ENCODE results near the gene CNIH4.

The CNIH4 gene

DNA sequence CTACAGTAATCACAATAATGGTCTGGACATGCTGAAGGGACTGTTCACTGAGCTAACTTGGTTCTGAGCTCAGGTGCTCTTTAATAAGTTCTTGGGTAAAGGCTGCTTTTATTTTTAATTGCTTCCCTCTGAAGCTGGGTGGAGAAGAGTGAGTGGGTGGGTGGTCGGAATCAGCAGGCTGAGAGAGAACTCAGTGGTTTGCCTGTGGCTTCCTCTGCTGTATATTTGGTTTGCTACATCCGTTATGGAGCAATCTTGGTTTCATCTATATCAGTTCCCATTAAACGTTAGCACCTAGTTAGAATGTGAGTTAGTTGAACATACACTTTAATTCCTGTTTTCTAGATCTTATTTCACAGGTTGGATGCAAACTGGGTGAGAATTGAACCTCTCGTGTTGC is 23.3 kb downstream of the CNIH4 start:
- H3K4me3 ChIP-seq (ENCODE audit: low read length): no peak overlapping the region
- H3K9me2 ChIP-seq (replicated peaks; ENCODE audit: control insufficient read depth, low read length): no peaks in the 10 kb centered on the region
- no peak overlapping the region for H3K27ac ChIP-seq (ENCODE audit: low read depth, low read length)
- H3K27me3 ChIP-seq (ENCODE audit: control insufficient read depth, low read length): no peaks in the 10 kb centered on the region
- peaks cover 11% of the 10 kb centered on the region for H3F3A ChIP-seq (ENCODE audit: control insufficient read depth, insufficient read depth)
- peaks cover 5% of the 10 kb centered on the region for H3K4me1 ChIP-seq (ENCODE audit: control insufficient read depth, low read length)
- H3K9me3 ChIP-seq (ENCODE audit: control insufficient read depth, insufficient read depth, low read length): no peaks in the 10 kb centered on the region
- H4K20me1 ChIP-seq (ENCODE audit: control insufficient read depth, insufficient read depth, low read depth, low read length): no peaks in the 10 kb centered on the region
- TF ChIP-seq EZH2phosphoT487 (IDR thresholded peaks at IDR 0.05; ENCODE audit: borderline replicate concordance, low read length): no peak
- TF ChIP-seq, protein P1, sequence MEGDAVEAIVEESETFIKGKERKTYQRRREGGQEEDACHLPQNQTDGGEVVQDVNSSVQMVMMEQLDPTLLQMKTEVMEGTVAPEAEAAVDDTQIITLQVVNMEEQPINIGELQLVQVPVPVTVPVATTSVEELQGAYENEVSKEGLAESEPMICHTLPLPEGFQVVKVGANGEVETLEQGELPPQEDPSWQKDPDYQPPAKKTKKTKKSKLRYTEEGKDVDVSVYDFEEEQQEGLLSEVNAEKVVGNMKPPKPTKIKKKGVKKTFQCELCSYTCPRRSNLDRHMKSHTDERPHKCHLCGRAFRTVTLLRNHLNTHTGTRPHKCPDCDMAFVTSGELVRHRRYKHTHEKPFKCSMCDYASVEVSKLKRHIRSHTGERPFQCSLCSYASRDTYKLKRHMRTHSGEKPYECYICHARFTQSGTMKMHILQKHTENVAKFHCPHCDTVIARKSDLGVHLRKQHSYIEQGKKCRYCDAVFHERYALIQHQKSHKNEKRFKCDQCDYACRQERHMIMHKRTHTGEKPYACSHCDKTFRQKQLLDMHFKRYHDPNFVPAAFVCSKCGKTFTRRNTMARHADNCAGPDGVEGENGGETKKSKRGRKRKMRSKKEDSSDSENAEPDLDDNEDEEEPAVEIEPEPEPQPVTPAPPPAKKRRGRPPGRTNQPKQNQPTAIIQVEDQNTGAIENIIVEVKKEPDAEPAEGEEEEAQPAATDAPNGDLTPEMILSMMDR (IDR thresholded peaks at IDR 0.05; ENCODE audit: low read depth, low read length, poor library complexity, severe bottlenecking): no peak
- no peaks in the 10 kb centered on the region for H3K79me2 ChIP-seq (ENCODE audit: control insufficient read depth, low read length)
- H3K36me3 ChIP-seq (ENCODE audit: control insufficient read depth, low read length): peaks cover 33% of the 10 kb centered on the region
- no peak overlapping the region for H3K4me2 ChIP-seq (ENCODE audit: low read length)

DNA sequence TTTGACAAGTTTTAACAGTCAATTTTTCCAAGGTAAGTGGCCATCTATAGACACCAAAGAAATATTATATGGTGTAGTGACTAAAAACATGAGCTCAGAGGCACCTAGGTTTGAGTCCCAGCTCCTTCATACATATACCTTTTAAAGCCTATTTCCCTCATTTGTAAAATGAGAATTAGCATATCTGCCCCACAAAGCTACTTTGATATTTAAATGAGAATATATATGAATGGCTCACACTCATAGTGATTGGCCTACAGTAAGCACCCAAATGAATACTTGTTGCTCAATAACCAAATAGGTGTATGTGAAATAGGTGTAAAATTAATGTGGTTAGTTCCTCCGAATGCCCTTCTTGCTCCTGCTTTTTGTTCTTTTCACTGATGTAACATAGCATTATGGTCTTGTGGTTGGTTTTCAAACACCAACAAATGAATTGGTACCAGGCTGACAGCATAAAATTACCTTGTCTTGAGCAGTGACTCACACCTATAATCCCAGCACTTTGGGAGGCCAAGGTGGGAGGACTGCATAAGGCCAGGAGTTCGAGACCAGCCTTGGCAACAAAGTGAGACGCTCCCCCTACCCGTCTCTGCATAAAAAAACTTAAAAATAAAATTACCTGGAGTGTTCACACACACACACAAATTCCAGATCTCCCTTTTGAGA is 25.3 kb downstream of the CNIH4 start:
- Histone ChIP-seq H3K4me2 (ENCODE audit: low read length) (no peak overlapping the region), H3K27me3 (ENCODE audit: control insufficient read depth, low read length) (no peaks in the 10 kb centered on the region), H3K27ac (ENCODE audit: low read depth, low read length) (no peak overlapping the region), H3K4me1 (ENCODE audit: control insufficient read depth, low read length) (peaks cover 5% of the 10 kb centered on the region), H4K20me1 (ENCODE audit: control insufficient read depth, insufficient read depth, low read depth, low read length) (no peaks in the 10 kb centered on the region), H3F3A (ENCODE audit: control insufficient read depth, insufficient read depth) (peaks cover 11% of the 10 kb centered on the region), H3K79me2 (ENCODE audit: control insufficient read depth, low read length) (no peaks in the 10 kb centered on the region), H3K9me2 (replicated peaks; ENCODE audit: control insufficient read depth, low read length) (no peaks in the 10 kb centered on the region), H3K4me3 (ENCODE audit: low read length) (no peak overlapping the region), H3K9me3 (ENCODE audit: control insufficient read depth, insufficient read depth, low read length) (no peaks in the 10 kb centered on the region), H3K36me3 (ENCODE audit: control insufficient read depth, low read length) (peaks cover 24% of the 10 kb centered on the region)
- no peak for TF ChIP-seq EZH2phosphoT487 (IDR thresholded peaks at IDR 0.05; ENCODE audit: borderline replicate concordance, low read length)
- TF ChIP-seq, protein P1 (IDR thresholded peaks at IDR 0.05; ENCODE audit: low read depth, low read length, poor library complexity, severe bottlenecking): no peak

DNA sequence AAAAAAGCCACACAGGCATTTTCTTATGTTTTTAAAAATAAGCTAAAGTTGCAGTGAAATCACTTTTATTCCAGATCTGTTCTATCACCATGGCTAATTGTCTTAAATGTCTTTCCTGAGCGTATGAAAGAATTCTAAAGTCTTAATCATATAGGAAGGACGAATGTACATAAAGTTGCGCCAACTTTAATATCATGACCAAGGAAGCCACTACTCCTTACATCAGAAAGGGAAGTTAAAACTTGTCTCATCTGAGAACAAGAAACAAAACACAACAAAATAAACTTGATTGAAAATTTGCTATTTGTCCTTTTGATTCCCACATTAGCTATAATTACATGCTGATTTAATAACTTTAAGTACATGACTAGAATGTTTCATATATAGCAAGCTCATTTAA is 26.5 kb downstream of the CNIH4 start:
- Histone ChIP-seq H4K20me1 (ENCODE audit: control insufficient read depth, insufficient read depth, low read depth, low read length) (no peaks in the 10 kb centered on the region), H3K27ac (ENCODE audit: low read depth, low read length) (no peak overlapping the region), H3K9me3 (ENCODE audit: control insufficient read depth, insufficient read depth, low read length) (no peaks in the 10 kb centered on the region), H3K79me2 (ENCODE audit: control insufficient read depth, low read length) (no peaks in the 10 kb centered on the region), H3K36me3 (ENCODE audit: control insufficient read depth, low read length) (peaks cover 34% of the 10 kb centered on the region), H3K9me2 (replicated peaks; ENCODE audit: control insufficient read depth, low read length) (no peaks in the 10 kb centered on the region), H3F3A (ENCODE audit: control insufficient read depth, insufficient read depth) (peaks cover 11% of the 10 kb centered on the region), H3K27me3 (ENCODE audit: control insufficient read depth, low read length) (no peaks in the 10 kb centered on the region), H3K4me2 (ENCODE audit: low read length) (no peak overlapping the region), H3K4me3 (ENCODE audit: low read length) (no peak overlapping the region), H3K4me1 (ENCODE audit: control insufficient read depth, low read length) (peaks cover 5% of the 10 kb centered on the region)
- TF ChIP-seq EZH2phosphoT487 (IDR thresholded peaks at IDR 0.05; ENCODE audit: borderline replicate concordance, low read length): no peak
- TF ChIP-seq, protein P1 (IDR thresholded peaks at IDR 0.05; ENCODE audit: low read depth, low read length, poor library complexity, severe bottlenecking): no peak
